Neuronal stem cell (in vitro differentiated cells): ENCODE results near the gene STEEP1.
A peak's percentile ranks its signal among the peaks of the same experiment; 100 is the strongest.

Experiments
- DNase-seq: peaks from one replicate; pipeline ENCODE4 v3.0.0-alpha.2; 2013; ENCODE audit warnings: low spot score
- H2AFZ ChIP-seq: one replicate; pipeline ENCODE4 v1.6.1; 2013; ENCODE audit warnings: mild to moderate bottlenecking, low read length, inconsistent platforms
- H2AK5ac ChIP-seq: 2 replicates; pipeline ENCODE4 v1.6.1; 2013; ENCODE audit warnings: low read depth, mild to moderate bottlenecking, inconsistent platforms, low read length, moderate library complexity, mixed read lengths
- H2BK120ac ChIP-seq: 2 replicates; pipeline ENCODE4 v1.6.1; 2013; ENCODE audit warnings: low read depth, mild to moderate bottlenecking, inconsistent platforms, low read length, moderate library complexity, mixed read lengths
- H2BK12ac ChIP-seq: one replicate; pipeline ENCODE4 v1.6.1; 2013; ENCODE audit warnings: low read length, inconsistent platforms
- H2BK15ac ChIP-seq: 2 replicates; pipeline ENCODE4 v1.6.1; 2013; ENCODE audit warnings: mild to moderate bottlenecking, low read length, inconsistent platforms, mixed read lengths
- H2BK5ac ChIP-seq: one replicate; pipeline ENCODE4 v1.6.1; 2013; ENCODE audit warnings: inconsistent platforms, mild to moderate bottlenecking, low read length, moderate library complexity
- H3K14ac ChIP-seq: one replicate; pipeline ENCODE4 v1.6.1; 2013; ENCODE audit warnings: low read length, inconsistent platforms
- H3K18ac ChIP-seq: 2 replicates; pipeline ENCODE4 v1.6.1; 2013; ENCODE audit warnings: low read length, inconsistent platforms
- H3K23ac ChIP-seq: 2 replicates; pipeline ENCODE4 v1.6.1; 2013; ENCODE audit warnings: low read depth, mild to moderate bottlenecking, mixed read lengths, low read length, inconsistent platforms; ENCODE audit not compliant: poor library complexity
- H3K27ac ChIP-seq: replicated peaks from 3 replicates; pipeline ENCODE4 v1.5.1; 2013; ENCODE audit warnings: low read length, inconsistent platforms
- H3K27me3 ChIP-seq, 3 experiments: 2 replicates each; pipeline ENCODE4 v1.6.1; 2013; ENCODE audit warnings: low read length in 3 of 3, mild to moderate bottlenecking in 2 of 3, inconsistent platforms in 1 of 3, low read depth in 1 of 3, mixed read lengths in 1 of 3, moderate library complexity in 1 of 3; ENCODE audit not compliant: control insufficient read depth in 3 of 3, insufficient read depth in 3 of 3
- H3K36me3 ChIP-seq, 2 donors: replicated peaks in 1 of 2; 2 replicates each; pipeline ENCODE4 v1.6.1; 2013; ENCODE audit warnings: low read length in 2 of 2; ENCODE audit not compliant: control insufficient read depth in 2 of 2, insufficient read depth in 2 of 2
- H3K4ac ChIP-seq: 2 replicates; pipeline ENCODE4 v1.6.1; 2013; ENCODE audit warnings: inconsistent platforms, mild to moderate bottlenecking, low read length, moderate library complexity
- H3K4me1 ChIP-seq, 2 donors: 1 replicate in 1 of 2; 2 replicates in 1 of 2; pipeline ENCODE4 v1.6.1; 2013; ENCODE audit warnings: low read length in 2 of 2, low read depth in 1 of 2; ENCODE audit not compliant: control insufficient read depth in 2 of 2, insufficient read depth in 1 of 2
- H3K4me2 ChIP-seq: one replicate; pipeline ENCODE4 v1.6.1; 2013; ENCODE audit warnings: mild to moderate bottlenecking, low read length, inconsistent platforms; ENCODE audit not compliant: insufficient read depth, poor library complexity, severe bottlenecking
- H3K4me3 ChIP-seq, 2 donors: 2 replicates each; pipeline ENCODE4 v1.5.1; 2013; ENCODE audit warnings: low read length in 2 of 2, mild to moderate bottlenecking in 2 of 2, inconsistent platforms in 1 of 2, moderate library complexity in 1 of 2
- H3K79me1 ChIP-seq: one replicate; pipeline ENCODE4 v1.6.1; 2013; ENCODE audit warnings: low read depth, mild to moderate bottlenecking, inconsistent platforms, low read length, moderate library complexity
- H3K9ac ChIP-seq: one replicate; pipeline ENCODE4 v1.6.1; 2013; ENCODE audit warnings: mild to moderate bottlenecking, low read depth, low read length, inconsistent platforms; ENCODE audit not compliant: poor library complexity
- H3K9me3 ChIP-seq, 2 donors: replicated peaks in 1 of 2; 2 replicates each; pipeline versions ENCODE3 to v1.6.1; 2013; ENCODE audit warnings: low read length in 2 of 2, mild to moderate bottlenecking in 2 of 2, inconsistent platforms in 1 of 2, low read depth in 1 of 2, mixed read lengths in 1 of 2, moderate library complexity in 1 of 2; ENCODE audit not compliant: control insufficient read depth in 2 of 2, insufficient read depth in 1 of 2
- H4K8ac ChIP-seq: one replicate; pipeline ENCODE4 v1.6.1; 2013; ENCODE audit warnings: low read depth, mild to moderate bottlenecking, inconsistent platforms, low read length, moderate library complexity
- H4K91ac ChIP-seq: one replicate; pipeline ENCODE4 v1.6.1; 2013; ENCODE audit warnings: low read length, low read depth, mild to moderate bottlenecking, inconsistent platforms; ENCODE audit not compliant: poor library complexity
- WGBS, 2 donors: extraction: QIAGEN DNeasy Blood & Tissue Kit; methylation state at CpG; one replicate each; pipeline ENCODE4 v1.1.7; 2013; ENCODE audit warnings: missing lambda C conversion rate in 2 of 2, mixed read lengths in 1 of 2; ENCODE audit not compliant: insufficient read length in 2 of 2, insufficient replicate concordance in 1 of 2; ENCODE audit errors: extremely low coverage in 2 of 2; 5-methylcytosine and 5-hydroxymethylcytosine counted together

STEEP1 gene

GRCh38 chrX:119573222-119573621 is 8.0 kb upstream of the STEEP1 start:
- Histone ChIP-seq H3K14ac (no peak overlapping the region), H2AFZ (peak overlapping the region; percentile 88), H3K9ac (no peak overlapping the region), H2AK5ac (no peak overlapping the region), H3K18ac (no peak overlapping the region), H3K4me1 (peaks cover 0 to 2% of the 10 kb centered on the region in 2 donors), H3K4me2 (no peak overlapping the region), H2BK15ac (no peak overlapping the region), H3K79me1 (peaks cover 1% of the 10 kb centered on the region), H3K4me3 (peak overlapping the region in 1 of 2 donors; percentile 74), H2BK120ac (no peak overlapping the region), H3K27me3 (no peaks in the 10 kb centered on the region), H3K27ac (no peak overlapping the region), H3K4ac (no peak overlapping the region), H3K36me3 (peaks cover 0 to 18% of the 10 kb centered on the region in 2 donors), H4K91ac (no peak overlapping the region), H3K23ac (no peak overlapping the region), H2BK12ac (no peak overlapping the region), H3K9me3 (no peaks in the 10 kb centered on the region), H4K8ac (no peak overlapping the region), H2BK5ac (no peak overlapping the region)
- WGBS, 2 donors, result no CpG with 5 or more reads among the region's 3 CpGs
- DNase-seq, result no peak

GRCh38 chrX:119570351-119570835 is 5.2 kb upstream of the STEEP1 start:
- H4K91ac ChIP-seq, result no peak overlapping the region
- H3K4me1 ChIP-seq, result no peaks in the 10 kb centered on the region
- H3K9me3 ChIP-seq, result no peaks in the 10 kb centered on the region
- no peak for DNase-seq
- no peak overlapping the region for H3K27ac ChIP-seq
- H3K18ac ChIP-seq, result no peak overlapping the region
- H3K36me3 ChIP-seq, result no peaks in the 10 kb centered on the region
- H3K23ac ChIP-seq, result no peak overlapping the region
- H3K9ac ChIP-seq, result no peak overlapping the region
- peaks cover 1% of the 10 kb centered on the region for H3K79me1 ChIP-seq
- no peak overlapping the region for H2BK5ac ChIP-seq
- no peak overlapping the region for H2AFZ ChIP-seq
- no peak overlapping the region for H3K4me2 ChIP-seq
- no peak overlapping the region for H3K4ac ChIP-seq
- H2BK12ac ChIP-seq, result no peak overlapping the region
- H3K14ac ChIP-seq, result no peak overlapping the region
- H3K4me3 ChIP-seq, result no peak overlapping the region
- H2BK15ac ChIP-seq, result no peak overlapping the region
- H2BK120ac ChIP-seq, result no peak overlapping the region
- H4K8ac ChIP-seq, result no peak overlapping the region
- H2AK5ac ChIP-seq, result no peak overlapping the region
- H3K27me3 ChIP-seq, result no peaks in the 10 kb centered on the region
- no CpG with 5 or more reads among the region's 6 CpGs for WGBS, 2 donors

GRCh38 chrX:119552508-119552907 is 12.7 kb downstream of the STEEP1 start:
- Histone ChIP-seq H3K79me1 (no peaks in the 10 kb centered on the region), H2BK15ac (no peak overlapping the region), H3K4me3 (no peak overlapping the region), H2BK12ac (no peak overlapping the region), H3K14ac (no peak overlapping the region), H3K36me3 (peaks cover 0 to 6% of the 10 kb centered on the region in 2 donors), H3K4ac (no peak overlapping the region), H2AFZ (no peak overlapping the region), H3K4me1 (no peaks in the 10 kb centered on the region), H3K4me2 (no peak overlapping the region), H2AK5ac (no peak overlapping the region), H4K91ac (no peak overlapping the region), H3K27me3 (no peaks in the 10 kb centered on the region), H4K8ac (no peak overlapping the region), H2BK5ac (no peak overlapping the region), H3K27ac (no peak overlapping the region), H2BK120ac (no peak overlapping the region), H3K9me3 (no peaks in the 10 kb centered on the region), H3K9ac (no peak overlapping the region), H3K18ac (no peak overlapping the region), H3K23ac (no peak overlapping the region)
- no CpG with 5 or more reads among the region's 3 CpGs for WGBS, 2 donors
- DNase-seq, result no peak

GRCh38 chrX:119549327-119550016 is 15.7 kb downstream of the STEEP1 start:
- H4K91ac ChIP-seq, result no peak overlapping the region

More at GRCh38 chrX:119549327-119550016, 15.7 kb downstream of the STEEP1 start:
- Histone ChIP-seq H3K27me3 (no peaks in the 10 kb centered on the region), H3K27ac (no peak overlapping the region), H3K4me1 (no peaks in the 10 kb centered on the region), H3K79me1 (no peaks in the 10 kb centered on the region), H2BK15ac (no peak overlapping the region), H2BK5ac (no peak overlapping the region), H3K4me3 (no peak overlapping the region), H3K4me2 (no peak overlapping the region), H3K9ac (no peak overlapping the region), H3K36me3 (no peaks in the 10 kb centered on the region), H4K8ac (no peak overlapping the region), H3K23ac (no peak overlapping the region), H2BK120ac (no peak overlapping the region), H3K14ac (no peak overlapping the region), H2BK12ac (no peak overlapping the region), H2AFZ (no peak overlapping the region), H3K4ac (no peak overlapping the region), H3K9me3 (no peaks in the 10 kb centered on the region), H2AK5ac (no peak overlapping the region), H3K18ac (no peak overlapping the region)
- WGBS, 2 donors, result no CpG with 5 or more reads among the region's 7 CpGs
- DNase-seq, result no peak
